IMR-90 (cell line): ENCODE data around the gene CIRBP.

ENCODE experiments used
- BHLHE40 ChIP-seq: fragments of 150-350 bp; IDR thresholded peaks from 2 replicates; pipeline ENCODE4 v1.6.1; 2016; ENCODE audit warnings: mild to moderate bottlenecking, low read depth, low read length
- CHD1 ChIP-seq: IDR thresholded peaks from 2 replicates; pipeline ENCODE4 v1.6.1; 2012; ENCODE audit warnings: low read depth, low read length, improper control_type of control experiment
- CTCF ChIP-seq: conservative IDR thresholded peaks from 2 replicates; pipeline ENCODE4 v1.5.1; 2012; ENCODE audit warnings: mild to moderate bottlenecking, low read depth, low read length, improper control_type of control experiment
- MAFK ChIP-seq: IDR thresholded peaks from 2 replicates; pipeline ENCODE4 v1.6.1; 2012; ENCODE audit warnings: low read depth, low read length, improper control_type of control experiment
- NFE2L2 ChIP-seq: fragments of 150-350 bp; IDR thresholded peaks from 2 replicates; pipeline ENCODE4 v1.6.1; 2016; ENCODE audit warnings: low read depth, mild to moderate bottlenecking, low read length
- POLR2A ChIP-seq: IDR thresholded peaks from 2 replicates; pipeline ENCODE4 v1.6.1; 2012; ENCODE audit warnings: mild to moderate bottlenecking, low read depth, low read length
- RAD21 ChIP-seq: IDR thresholded peaks from 2 replicates; pipeline ENCODE4 v1.6.1; 2012; ENCODE audit warnings: low read length, improper control_type of control experiment
- RCOR1 ChIP-seq: IDR thresholded peaks from 2 replicates; pipeline ENCODE4 v1.6.1; 2012; ENCODE audit warnings: mild to moderate bottlenecking, low read length, improper control_type of control experiment; ENCODE audit not compliant: insufficient replicate concordance
- SMC3 ChIP-seq: fragments of 150-350 bp; IDR thresholded peaks from 2 replicates; pipeline ENCODE4 v1.6.1; 2016; ENCODE audit warnings: low read depth, mild to moderate bottlenecking, antibody characterized with exemption, low read length, moderate library complexity
- TF ChIP-seq, protein P1 (sequence below): fragments of 150-350 bp; IDR thresholded peaks from 2 replicates; pipeline ENCODE4 v1.6.1; 2017; ENCODE audit warnings: mild to moderate bottlenecking, antibody characterized with exemption, low read length, low read depth

- TF ChIP-seq RCOR1: no peak
- no peak for TF ChIP-seq CTCF
- TF ChIP-seq POLR2A: no peak
- TF ChIP-seq MAFK: no peak; the same call in 1 of the 2 replicates
- TF ChIP-seq SMC3: no peak
- TF ChIP-seq, protein P1, sequence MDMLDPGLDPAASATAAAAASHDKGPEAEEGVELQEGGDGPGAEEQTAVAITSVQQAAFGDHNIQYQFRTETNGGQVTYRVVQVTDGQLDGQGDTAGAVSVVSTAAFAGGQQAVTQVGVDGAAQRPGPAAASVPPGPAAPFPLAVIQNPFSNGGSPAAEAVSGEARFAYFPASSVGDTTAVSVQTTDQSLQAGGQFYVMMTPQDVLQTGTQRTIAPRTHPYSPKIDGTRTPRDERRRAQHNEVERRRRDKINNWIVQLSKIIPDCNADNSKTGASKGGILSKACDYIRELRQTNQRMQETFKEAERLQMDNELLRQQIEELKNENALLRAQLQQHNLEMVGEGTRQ: no peak
- 0 out of 2 replicates have a peak, but pooled peaks have one; percentile 14 for TF ChIP-seq BHLHE40
- no peak for TF ChIP-seq CHD1
- TF ChIP-seq RAD21: no peak
- no peak for TF ChIP-seq NFE2L2
Measured at GRCh38 chr19:1267477-1268225, 1.5 kb upstream of the CIRBP start.
